Left renal pelvis (tissue), 4 donors: ENCODE results near the gene KIRREL3. TPM values are rescaled to one million over a fixed set of nuclear protein-coding genes. Genes with fewer than 3 reads are reported as not detected.

Experiments
- DNase-seq, 4 donors: peaks; one replicate each; pipeline ENCODE4 v3.0.0-alpha.2; 2013; ENCODE audit warnings: low read depth in 4 of 4, low spot score in 3 of 4
- polyA plus RNA-seq, 4 donors: library from polyadenylated mRNA; unstranded; fragments of 120-200 nt; gene quantifications; one replicate each; pipeline ENCODE4 v1.2.1, GENCODE V29; 2013; ENCODE audit not compliant: insufficient read length in 4 of 4

KIRREL3 gene
- polyA plus RNA-seq, 4 donors, result 1.9 to 11.5 (median 2.3) TPM

- DNase-seq, result no peak
Measured at GRCh38 chr11:126612671-126613070, 387.9 kb downstream of the KIRREL3 start.

GRCh38 chr11:126611438-126611837 is 389.1 kb downstream of the KIRREL3 start:
- DNase-seq, result no peak

GRCh38 chr11:126608658-126609057 is 391.9 kb downstream of the KIRREL3 start:
- no peak for DNase-seq

GRCh38 chr11:126607776-126608541 is 392.6 kb downstream of the KIRREL3 start:
- no peak for DNase-seq

GRCh38 chr11:126607374-126607773 is 393.2 kb downstream of the KIRREL3 start:
- DNase-seq, result no peak

- DNase-seq, result no peak
Measured at GRCh38 chr11:126606484-126606883, 394.1 kb downstream of the KIRREL3 start.

- DNase-seq, result no peak
Measured at GRCh38 chr11:126604461-126604860, 396.1 kb downstream of the KIRREL3 start.

GRCh38 chr11:126603486-126603885 is 397.1 kb downstream of the KIRREL3 start:
- DNase-seq, result no peak

- DNase-seq, result no peak
Measured at GRCh38 chr11:126602993-126603392, 397.6 kb downstream of the KIRREL3 start.

GRCh38 chr11:126602349-126602940 is 398.1 kb downstream of the KIRREL3 start:
- DNase-seq, result no peak

GRCh38 chr11:126601550-126602215 is 398.9 kb downstream of the KIRREL3 start:
- no peak for DNase-seq

- DNase-seq, result no peak
Measured at GRCh38 chr11:126601136-126601535, 399.4 kb downstream of the KIRREL3 start.

- no peak for DNase-seq
Measured at GRCh38 chr11:126599217-126599897, 401.2 kb downstream of the KIRREL3 start.

GRCh38 chr11:126598344-126599216 is 402.0 kb downstream of the KIRREL3 start:
- DNase-seq, result no peak

- no peak for DNase-seq
Measured at GRCh38 chr11:126597041-126597440, 403.5 kb downstream of the KIRREL3 start.

GRCh38 chr11:126596474-126596873 is 404.1 kb downstream of the KIRREL3 start:
- no peak for DNase-seq

- DNase-seq, result no peak
Measured at GRCh38 chr11:126595560-126595959, 405.0 kb downstream of the KIRREL3 start.

GRCh38 chr11:126594921-126595367 is 405.6 kb downstream of the KIRREL3 start:
- no peak for DNase-seq

GRCh38 chr11:126592496-126593410 is 407.8 kb downstream of the KIRREL3 start:
- no peak for DNase-seq
